Measurements from ENCODE around the gene MKLN1. TPM values are rescaled to one million over a fixed set of nuclear protein-coding genes. Genes with fewer than 3 reads are reported as not detected.

Gene MKLN1
- total RNA-seq, 1 experiment from 2014 or later, result 48.5 TPM

GRCh38 chr7:131383417-131384285 is 56.0 kb downstream of the MKLN1 start:
- no peaks in the 10 kb centered on the region for H3K27me3 ChIP-seq (ENCODE audit: insufficient read depth, low read length)
- BruUV-seq (replicated peaks), result no TSS peak
- H4K20me1 ChIP-seq (ENCODE audit: insufficient read depth), result no peaks in the 10 kb centered on the region
- no peaks in the 10 kb centered on the region for H3K36me3 ChIP-seq (ENCODE audit: control insufficient read depth in 1 of 2, insufficient read depth in 2 of 2, low read length in 2 of 2)
- no peak overlapping the region for H3K9ac ChIP-seq (ENCODE audit: low read length)
- intact Hi-C loops (cut with micrococcal nuclease), result no loop called here
- H3K4me3 ChIP-seq (replicated peaks in 1 of 2; ENCODE audit: low read depth in 1 of 2, low read length in 2 of 2), result no peak overlapping the region
- no peak for TF ChIP-seq SP1 (IDR thresholded peaks at IDR 0.05; ENCODE audit: low read depth)
- no peak for TF ChIP-seq POLR2AphosphoS5 (IDR thresholded peaks at IDR 0.05; ENCODE audit: low read depth, low read length)
- no peak for TF ChIP-seq ZFX (IDR thresholded peaks at IDR 0.05)
- no peak for TF ChIP-seq ZNF274 (IDR thresholded peaks at IDR 0.05; ENCODE audit: low read depth, low read length)
- no peak for TF ChIP-seq ZBTB33 (IDR thresholded peaks at IDR 0.05; ENCODE audit: extremely low read depth, insufficient replicate concordance, low read length)
- no peaks in the 10 kb centered on the region for H3K4me1 ChIP-seq (ENCODE audit: control insufficient read depth in 1 of 2, insufficient read depth in 2 of 2, low read length in 2 of 2)
- DNase-seq (ENCODE audit: low read depth, low spot score), result no peak
- ATAC-seq, result no peak
- ChIA-PET CTCF (no interaction called here), RAD21 (ENCODE audit: low non-redundant PET in 1 of 2, low total read pairs in 2 of 2, uncharacterized antibody in 2 of 2, unreplicated experiment in 2 of 2) (no interaction called here), POLR2A (no interaction called here)
- H3K4me2 ChIP-seq (ENCODE audit: low read length), result no peak overlapping the region
- H3K79me2 ChIP-seq (ENCODE audit: insufficient read depth, low read length), result peaks cover 68% of the 10 kb centered on the region
- no peak overlapping the region for H2AFZ ChIP-seq (ENCODE audit: low read depth, low read length, poor library complexity, severe bottlenecking)
- H3K9me2 ChIP-seq (ENCODE audit: insufficient read depth), result no peaks in the 10 kb centered on the region
- H3K27ac ChIP-seq (ENCODE audit: low read depth, low read length), result no peak overlapping the region
- H3K9me3 ChIP-seq (ENCODE audit: control insufficient read depth in 1 of 2, insufficient read depth in 1 of 2, low read depth in 1 of 2, low read length in 2 of 2), result no peaks in the 10 kb centered on the region

GRCh38 chr7:131384286-131384635 is 56.6 kb downstream of the MKLN1 start:
- no peaks in the 10 kb centered on the region for H3K9me2 ChIP-seq (ENCODE audit: insufficient read depth)
- ATAC-seq, result no peak
- no peak overlapping the region for H3K9ac ChIP-seq (ENCODE audit: low read length)
- intact Hi-C loops (cut with micrococcal nuclease), result no loop called here
- H2AFZ ChIP-seq (ENCODE audit: low read depth, low read length, poor library complexity, severe bottlenecking), result no peak overlapping the region
- no peaks in the 10 kb centered on the region for H3K9me3 ChIP-seq (ENCODE audit: control insufficient read depth in 1 of 2, insufficient read depth in 1 of 2, low read depth in 1 of 2, low read length in 2 of 2)
- TF ChIP-seq RAD21 (IDR thresholded peaks at IDR 0.05; ENCODE audit: low read depth), result no peak
- no peak for TF ChIP-seq EGR1 (IDR thresholded peaks at IDR 0.05; ENCODE audit: low read depth)
- no peak for TF ChIP-seq YY1 (IDR thresholded peaks at IDR 0.05; ENCODE audit: extremely low read depth, insufficient replicate concordance, low read depth, low read length)
- no peak for TF ChIP-seq ELF1 (IDR thresholded peaks at IDR 0.05; ENCODE audit: borderline replicate concordance, low read depth)
- H3K36me3 ChIP-seq (ENCODE audit: control insufficient read depth in 1 of 2, insufficient read depth in 2 of 2, low read length in 2 of 2), result no peaks in the 10 kb centered on the region
- no peak overlapping the region for H3K4me3 ChIP-seq (replicated peaks in 1 of 2; ENCODE audit: low read depth in 1 of 2, low read length in 2 of 2)
- H3K79me2 ChIP-seq (ENCODE audit: insufficient read depth, low read length), result peaks cover 67% of the 10 kb centered on the region
- ChIA-PET CTCF (no interaction called here), POLR2A (no interaction called here), RAD21 (ENCODE audit: low non-redundant PET in 1 of 2, low total read pairs in 2 of 2, uncharacterized antibody in 2 of 2, unreplicated experiment in 2 of 2) (no interaction called here)
- H3K27ac ChIP-seq (ENCODE audit: low read depth, low read length), result no peak overlapping the region
- no TSS peak for BruUV-seq (replicated peaks)
- no peaks in the 10 kb centered on the region for H3K27me3 ChIP-seq (ENCODE audit: insufficient read depth, low read length)
- no peaks in the 10 kb centered on the region for H4K20me1 ChIP-seq (ENCODE audit: insufficient read depth)
- H3K4me2 ChIP-seq (ENCODE audit: low read length), result no peak overlapping the region
- H3K4me1 ChIP-seq (ENCODE audit: control insufficient read depth in 1 of 2, insufficient read depth in 2 of 2, low read length in 2 of 2), result no peaks in the 10 kb centered on the region
- no peak for DNase-seq (ENCODE audit: low read depth, low spot score)

Measured in HCT116 (cell line).